Keratinocyte (primary cell): ENCODE results near the gene SLC2A11.

ENCODE experiments used
- CTCF ChIP-seq, 3 experiments: IDR thresholded peaks in 1 of 3; conservative IDR thresholded peaks in 1 of 3; optimal IDR thresholded peaks in 1 of 3; 2 replicates in 2 of 3; 3 replicates in 1 of 3; pipeline versions ENCODE3 to v1.5.1; 2011; ENCODE audit warnings: low read length in 3 of 3, mild to moderate bottlenecking in 3 of 3, moderate library complexity in 2 of 3, control low read depth in 1 of 3, inconsistent platforms in 1 of 3; ENCODE audit not compliant: insufficient read depth in 2 of 3; ENCODE audit errors: extremely low read depth in 1 of 3
- EZH2 ChIP-seq: IDR thresholded peaks from one replicate; pipeline ENCODE4 v1.6.1; 2012; ENCODE audit warnings: inconsistent platforms, mild to moderate bottlenecking, low read length, moderate library complexity

- no peak for TF ChIP-seq CTCF (optimal IDR thresholded peaks at IDR 0.05 in 1 of 3, IDR thresholded peaks at IDR 0.05 in 1 of 3, conservative IDR thresholded peaks at IDR 0.05 in 1 of 3; ENCODE audit: extremely low read depth in 1 of 3, insufficient read depth in 2 of 3, low read length in 3 of 3)
- TF ChIP-seq EZH2 = no peak
Observed at GRCh38 chr22:23891726-23892125, 34.1 kb downstream of the SLC2A11 start.
